Activated effector memory CD4-positive, alpha-beta T cell treated with anti-CD3 and anti-CD28 coated beads, Interleukin-2, amount 50 U/mL, for 16 hours (primary cell): ENCODE results near the gene HOXD10.

Source experiments
- DNase-seq: peaks from one replicate; pipeline ENCODE4 v3.0.0-alpha.2; 2020

Gene HOXD10

DNA sequence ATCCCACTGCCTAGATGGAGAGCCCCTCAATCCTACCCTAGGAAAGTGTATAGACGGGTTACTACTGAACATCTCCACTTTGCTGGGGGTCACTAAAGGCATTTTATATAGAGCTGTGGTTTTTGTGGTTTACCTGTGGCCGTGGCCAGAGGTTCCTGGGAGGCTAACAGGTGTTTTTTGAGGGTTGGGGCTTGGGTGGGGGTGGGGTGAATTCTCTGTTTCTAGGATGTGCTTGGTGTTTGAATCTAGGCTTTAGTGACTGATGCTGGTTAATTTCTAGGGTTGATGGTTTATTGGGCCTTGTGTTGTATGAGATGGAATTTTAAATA is 20.6 kb downstream of the HOXD10 start:
- DNase-seq = no peak

DNA sequence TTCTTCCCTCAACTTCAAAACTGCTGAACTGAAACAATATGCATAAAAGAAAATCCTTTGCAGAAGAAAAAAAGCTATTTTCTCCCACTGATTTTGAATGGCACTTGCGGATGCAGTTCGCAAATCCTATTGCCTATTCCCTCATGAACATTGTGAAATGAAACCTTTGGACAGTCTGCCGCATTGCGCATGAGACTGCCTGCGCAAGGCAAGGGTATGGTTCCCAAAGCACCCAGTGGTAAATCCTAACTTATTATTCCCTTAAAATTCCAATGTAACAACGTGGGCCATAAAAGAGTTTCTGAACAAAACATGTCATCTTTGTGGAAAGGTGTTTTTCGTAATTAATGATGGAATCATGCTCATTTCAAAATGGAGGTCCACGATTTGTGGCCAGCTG is 21.3 kb downstream of the HOXD10 start:
- no peak for DNase-seq

DNA sequence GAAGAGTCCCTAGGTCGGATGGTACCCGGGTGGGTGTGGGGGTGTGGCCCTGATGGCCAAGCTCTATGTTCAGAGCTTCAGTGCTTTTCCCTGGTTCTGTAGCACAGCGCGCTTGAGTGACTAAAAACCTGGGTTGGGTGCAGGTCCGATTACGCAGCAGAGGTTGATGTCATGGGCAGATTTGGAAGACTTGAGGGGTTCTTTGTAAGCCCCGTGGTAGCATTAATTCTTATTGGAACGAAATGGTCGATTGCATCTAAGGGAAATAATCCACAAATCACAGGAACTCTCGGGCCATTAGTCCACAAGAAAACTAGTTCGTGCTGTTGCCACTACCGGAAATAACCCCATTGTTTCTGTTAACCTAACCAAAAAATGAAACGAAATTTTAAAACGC is 21.9 kb downstream of the HOXD10 start:
- no peak for DNase-seq

DNA sequence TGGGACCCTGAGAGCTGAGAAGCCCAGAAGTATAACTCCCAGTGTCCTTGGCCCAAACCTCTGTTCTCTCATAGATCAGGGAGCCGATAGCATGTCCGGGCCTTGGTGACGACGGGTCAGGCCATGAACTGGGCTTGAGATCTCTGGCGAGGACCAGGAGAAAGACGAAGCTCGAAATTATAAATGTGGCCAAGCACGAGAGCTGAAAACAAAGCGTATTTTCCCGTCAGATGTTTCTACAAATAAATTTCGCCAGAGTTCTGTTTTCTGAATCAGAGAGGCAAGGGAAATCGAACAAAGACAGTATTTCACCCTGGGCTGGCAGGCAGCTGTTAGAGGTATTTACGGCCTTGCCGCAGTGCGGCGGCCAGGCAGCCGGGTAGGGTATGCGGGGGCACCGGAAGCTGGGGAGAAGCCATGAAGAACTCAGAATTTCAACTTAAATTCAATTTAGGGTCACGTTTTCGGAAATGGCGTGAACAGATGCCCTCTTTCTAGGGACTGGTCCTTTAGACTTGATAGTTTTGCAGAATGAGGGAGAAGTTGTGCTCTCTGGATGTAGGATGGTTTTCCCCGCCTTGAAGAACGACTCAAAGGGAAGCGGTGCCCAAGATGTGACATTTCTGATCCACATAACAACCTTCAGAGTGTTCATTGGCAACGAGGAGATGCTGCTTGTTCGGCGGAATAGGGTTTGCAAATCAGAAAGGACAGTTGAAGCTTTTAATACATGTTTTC is 22.5 kb downstream of the HOXD10 start:
- no peak for DNase-seq

GRCh38 chr2:176139661-176140512 is 23.3 kb downstream of the HOXD10 start:
- DNase-seq = no peak

DNA sequence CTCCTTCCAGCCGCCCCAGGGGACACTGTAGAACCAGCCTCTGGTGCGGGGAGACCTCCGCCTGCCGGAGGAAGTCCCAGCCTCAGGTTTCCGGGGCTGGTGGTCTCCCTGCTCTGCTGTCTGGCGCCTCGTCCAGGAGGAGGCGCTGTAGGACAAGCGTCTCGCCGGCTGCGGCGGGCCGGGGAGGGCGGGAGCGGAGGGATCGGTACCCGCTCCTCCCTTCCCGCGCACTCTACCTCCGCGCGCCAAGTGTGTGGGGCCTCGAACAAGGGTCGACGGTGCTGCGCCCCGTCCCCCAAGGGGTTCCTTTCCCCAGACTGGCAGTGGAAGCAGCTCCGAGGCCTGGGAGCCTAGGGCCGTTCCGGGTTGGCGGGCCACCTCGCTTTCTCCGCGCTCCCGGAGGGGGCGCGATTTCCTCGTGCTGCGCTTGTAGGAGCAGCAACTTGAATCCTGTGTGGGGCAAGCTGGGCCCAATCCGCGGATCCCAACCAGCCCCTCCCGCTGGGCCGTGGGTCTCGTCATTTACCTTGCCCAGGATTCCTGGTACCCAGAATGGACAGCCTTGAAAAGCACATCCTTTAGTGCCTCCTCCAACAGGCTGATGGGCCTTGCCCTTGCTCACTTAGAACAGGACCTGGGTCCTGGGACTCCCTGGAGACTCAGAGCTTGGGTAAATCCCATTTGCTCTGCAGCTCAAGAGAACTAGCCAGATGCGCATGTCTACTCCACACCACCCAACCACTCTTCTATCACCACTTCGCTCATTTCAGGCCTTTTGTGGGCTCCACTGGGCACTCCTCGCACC is 24.1 kb downstream of the HOXD10 start:
- DNase-seq = peak; percentile 81

- DNase-seq = no peak
Measured at GRCh38 chr2:176142281-176142680, 25.7 kb downstream of the HOXD10 start.

GRCh38 chr2:176145085-176145969 is 28.7 kb downstream of the HOXD10 start:
- DNase-seq = no peak

- no peak for DNase-seq
Measured at GRCh38 chr2:176146101-176146500, 29.5 kb downstream of the HOXD10 start.

- no peak for DNase-seq
Measured at GRCh38 chr2:176146645-176147044, 30.1 kb downstream of the HOXD10 start.

- DNase-seq = peak; percentile 50
Measured at GRCh38 chr2:176147210-176147799, 30.7 kb downstream of the HOXD10 start.

DNA sequence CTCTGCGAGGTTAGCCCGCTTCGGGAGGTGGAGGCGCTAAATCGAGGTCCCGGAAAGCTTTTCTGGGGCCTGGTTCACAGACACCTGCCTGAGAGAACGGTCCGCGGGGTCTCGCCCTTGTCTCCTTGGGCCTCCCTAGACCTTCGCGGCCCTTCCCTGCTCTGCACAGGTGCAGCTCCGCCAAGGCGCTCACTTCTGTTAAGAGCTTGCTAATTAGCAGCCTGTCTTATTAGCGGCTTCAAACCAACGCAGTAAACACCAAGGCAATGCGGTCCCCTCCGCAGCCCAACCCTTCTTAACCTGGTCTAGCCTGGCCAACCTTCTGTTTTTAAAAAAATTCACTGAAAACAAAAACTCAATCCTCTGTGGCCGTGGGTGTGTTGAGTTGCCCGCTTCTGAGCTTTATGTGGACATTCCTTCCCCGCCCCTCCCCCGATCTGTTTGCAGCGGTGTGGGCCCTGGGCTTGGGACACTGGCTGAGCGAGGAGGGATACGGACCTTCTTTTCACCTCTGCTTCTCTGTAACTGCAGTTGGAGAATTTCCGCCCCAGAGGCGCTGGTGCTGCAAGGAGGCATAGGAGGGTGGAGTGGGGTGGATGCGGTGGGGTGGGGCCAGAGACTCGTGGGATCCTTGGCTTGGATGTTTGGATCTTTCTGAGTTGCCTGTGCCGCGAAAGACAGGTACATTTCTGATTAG is 31.4 kb downstream of the HOXD10 start:
- DNase-seq = peak; percentile 59

- peak; percentile 14 for DNase-seq
Measured at GRCh38 chr2:176148751-176149421, 32.3 kb downstream of the HOXD10 start.

DNA sequence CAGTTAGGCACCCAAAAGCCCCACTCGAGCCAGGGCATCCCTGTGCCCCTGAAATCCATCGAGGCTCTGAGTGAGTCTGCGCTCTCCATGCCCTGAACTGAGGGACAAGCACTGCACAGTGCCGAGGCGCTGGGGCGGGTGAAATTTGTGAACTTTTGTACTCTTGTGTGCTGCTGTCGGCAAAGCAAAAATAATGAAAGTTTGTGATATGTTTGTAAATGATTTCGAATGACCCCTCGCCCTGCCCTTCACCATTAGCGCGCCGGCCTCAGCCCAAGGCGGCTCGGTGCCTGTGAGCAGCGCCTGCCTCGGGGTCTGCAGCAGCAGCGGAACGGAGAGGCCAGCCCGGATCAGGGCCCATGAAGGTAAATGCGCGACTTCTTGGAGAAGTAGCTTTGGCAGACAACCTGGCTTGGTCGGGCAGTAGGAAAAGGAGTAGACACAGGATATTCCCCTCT is 32.9 kb downstream of the HOXD10 start:
- DNase-seq = peak; percentile 47

- peak; percentile 31 for DNase-seq
Measured at GRCh38 chr2:176149939-176150583, 33.5 kb downstream of the HOXD10 start.

- peak; percentile 17 for DNase-seq
Measured at GRCh38 chr2:176150584-176151441, 34.2 kb downstream of the HOXD10 start.

- peak; percentile 33 for DNase-seq
Measured at GRCh38 chr2:176151442-176152287, 35.1 kb downstream of the HOXD10 start, which contains the start of gene HOXD4. Gene HOXD4 (plus strand): TSS chr2:176151550. CDS start chr2:176151634, 84 bp downstream.
